ENCODE results near the gene SCPEP1.

The SCPEP1 gene

GRCh38 chr17:56972111-56972730, 5.7 kb upstream of the SCPEP1 start:
- no peak overlapping the region for H3K4me3 Mint-ChIP-seq
- peaks cover 30% of the 10 kb centered on the region for H3K9me3 Mint-ChIP-seq
- TF ChIP-seq CTCF (IDR thresholded peaks at IDR 0.05), result no peak
- H3K36me3 Mint-ChIP-seq (ENCODE audit: low read depth), result no peaks in the 10 kb centered on the region
- H3K27me3 Mint-ChIP-seq (ENCODE audit: low read depth, poor library complexity), result peaks cover 12% of the 10 kb centered on the region
- DNase-seq, result no peak
- H3K27ac Mint-ChIP-seq, result no peak overlapping the region
- H3K4me1 Mint-ChIP-seq, result peaks cover 14% of the 10 kb centered on the region

- Mint-ChIP-seq H3K9me3 (peaks cover 30% of the 10 kb centered on the region), H3K36me3 (ENCODE audit: low read depth) (no peaks in the 10 kb centered on the region), H3K27ac (no peak overlapping the region), H3K4me1 (peaks cover 27% of the 10 kb centered on the region), H3K4me3 (no peak overlapping the region), H3K27me3 (ENCODE audit: low read depth, poor library complexity) (peaks cover 12% of the 10 kb centered on the region)
- DNase-seq, result no peak
- no peak for TF ChIP-seq CTCF (IDR thresholded peaks at IDR 0.05)
Measured at GRCh38 chr17:56973520-56973919, 4.4 kb upstream of the SCPEP1 start.

DNA sequence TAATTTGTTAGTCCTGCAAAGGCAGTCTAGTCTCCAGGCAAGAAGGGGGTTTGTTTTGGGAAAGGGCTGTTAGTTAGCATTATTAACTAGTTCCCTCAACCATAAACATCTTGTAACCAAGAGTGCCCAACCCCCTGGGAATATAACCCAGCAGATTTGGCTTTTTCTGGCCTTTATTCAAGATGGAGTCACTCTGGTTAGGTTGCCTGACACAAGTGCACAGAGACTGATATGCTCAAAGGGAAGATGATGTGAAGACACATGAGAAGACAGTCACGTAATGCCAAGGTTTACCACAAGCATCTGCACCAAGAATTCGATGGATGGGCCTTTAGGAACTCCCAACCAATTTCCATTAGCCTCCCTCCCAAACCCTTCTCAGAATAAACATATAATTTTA, 3.9 kb upstream of the SCPEP1 start:
- no peak overlapping the region for H3K4me3 Mint-ChIP-seq
- no peaks in the 10 kb centered on the region for H3K36me3 Mint-ChIP-seq (ENCODE audit: low read depth)
- H3K27ac Mint-ChIP-seq, result no peak overlapping the region
- TF ChIP-seq CTCF (IDR thresholded peaks at IDR 0.05), result no peak
- H3K27me3 Mint-ChIP-seq (ENCODE audit: low read depth, poor library complexity), result peaks cover 12% of the 10 kb centered on the region
- no peak for DNase-seq
- peaks cover 32% of the 10 kb centered on the region for H3K4me1 Mint-ChIP-seq
- H3K9me3 Mint-ChIP-seq, result peaks cover 30% of the 10 kb centered on the region

DNA sequence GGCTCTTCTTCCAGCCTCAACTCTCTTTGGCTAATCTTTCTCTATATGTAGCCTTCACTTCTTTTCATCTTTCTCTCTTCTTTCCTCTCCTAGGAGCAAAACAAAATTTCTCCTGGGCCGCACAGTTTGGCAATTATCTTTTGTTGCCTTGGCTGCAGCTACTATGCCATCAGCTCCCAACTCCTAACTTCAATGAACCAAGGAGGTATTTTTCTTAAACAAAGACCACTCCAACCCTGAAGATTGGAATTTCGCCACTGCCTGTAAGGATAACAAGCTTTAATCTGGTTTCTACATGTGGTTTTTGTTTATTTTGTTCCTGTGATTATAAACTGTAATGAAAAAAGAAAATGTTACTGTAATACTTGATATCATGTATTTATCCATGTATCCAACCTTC, 2.3 kb upstream of the SCPEP1 start:
- no peak for DNase-seq
- Mint-ChIP-seq H3K27me3 (ENCODE audit: low read depth, poor library complexity) (peaks cover 12% of the 10 kb centered on the region), H3K4me3 (no peak overlapping the region), H3K36me3 (ENCODE audit: low read depth) (no peaks in the 10 kb centered on the region), H3K4me1 (peaks cover 44% of the 10 kb centered on the region), H3K9me3 (peaks cover 22% of the 10 kb centered on the region), H3K27ac (no peak overlapping the region)
- no peak for TF ChIP-seq CTCF (IDR thresholded peaks at IDR 0.05)

DNA sequence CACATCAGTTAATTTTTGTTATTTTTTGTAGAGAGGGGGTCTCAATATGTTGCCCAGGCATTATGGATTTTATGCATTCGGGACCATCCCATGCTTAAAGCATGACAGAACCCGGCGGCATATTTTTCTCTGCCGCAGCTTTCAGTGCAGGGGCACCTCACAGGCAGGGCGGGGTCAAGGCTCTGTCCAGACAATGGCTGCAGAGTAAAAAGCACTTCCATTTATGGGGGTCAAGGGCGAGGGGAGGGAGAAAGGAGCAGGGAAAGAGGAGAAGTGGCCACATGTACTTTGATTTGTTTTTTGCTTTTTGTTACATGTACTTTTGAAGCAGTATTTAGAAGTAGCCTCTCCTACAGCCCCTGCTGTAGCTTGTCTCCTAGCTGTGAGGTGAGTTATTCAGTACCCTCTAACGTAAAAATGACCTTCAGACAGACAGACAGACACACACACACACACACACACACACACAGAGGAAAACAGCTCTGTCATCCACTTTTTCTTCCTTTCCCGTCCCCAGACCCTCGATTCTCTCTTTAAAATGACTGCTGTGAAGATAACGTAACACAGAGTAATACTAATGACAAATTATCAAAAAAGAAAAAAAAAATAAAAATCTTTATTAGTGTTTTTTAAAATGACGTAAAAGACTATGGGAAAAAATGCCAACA, 856 bp upstream of the SCPEP1 start:
- no peak for TF ChIP-seq CTCF (IDR thresholded peaks at IDR 0.05)
- Mint-ChIP-seq H3K27me3 (ENCODE audit: low read depth, poor library complexity) (peaks cover 12% of the 10 kb centered on the region), H3K27ac (no peak overlapping the region), H3K9me3 (peaks cover 8% of the 10 kb centered on the region), H3K4me3 (peak overlapping the region; percentile 72), H3K4me1 (peaks cover 44% of the 10 kb centered on the region), H3K36me3 (ENCODE audit: low read depth) (no peaks in the 10 kb centered on the region)
- no peak for DNase-seq
